HepG2 (cell line): ENCODE results near the gene EPHA4. TPM values are rescaled to one million over a fixed set of nuclear protein-coding genes. Genes with fewer than 3 reads are reported as not detected.

Experiments
- ATAC-seq: fragments of 200-7000 bp; cut with Tn5 transposase; 3 replicates; pipeline ENCODE4 v1.9.1; 2020; ENCODE audit warnings: mild to moderate bottlenecking, moderate library complexity
- BruUV-seq: library from RNA; stranded (reverse); fragments of 400-500 nt; replicated peaks from 2 replicates; lab custom pipeline; 2021; lab: Mats Ljungman, UMichigan
- CTCF ChIA-PET: fragments of 300-600 bp; formaldehyde crosslinking; extraction: SDS; loops from one replicate; lab custom pipeline; 2021; ENCODE audit warnings: low total read pairs, inconsistent platforms, low intra/inter-chr PET ratio; lab: Yijun Ruan, JAX
- POLR2A ChIA-PET: fragments of 350-600 bp; sonication (Branson Sonifier 250); formaldehyde crosslinking; loops from one replicate; lab custom pipeline; 2020; ENCODE audit warnings: antibody characterized with exemption, inconsistent platforms; lab: Yijun Ruan, JAX
- DNase-seq: peaks from one replicate; pipeline ENCODE4 v3.0.0-alpha.2; 2015; ENCODE audit warnings: low spot score
- FAIRE-seq: peaks from 3 replicates; lab custom pipeline; 2011; peaks lifted over from hg19 to GRCh38; lab: Jason Lieb, UNC
- H2AFZ ChIP-seq: one replicate; pipeline ENCODE4 v1.6.1; 2011; ENCODE audit warnings: low read length, inconsistent platforms
- H3K27ac ChIP-seq: fragments of 300-600 bp; 3 replicates; pipeline ENCODE4 v1.8.0; 2011; ENCODE audit warnings: mixed run types, mild to moderate bottlenecking, mixed read lengths, low read length, inconsistent platforms; ENCODE audit not compliant: insufficient read depth; ENCODE audit errors: extremely low read length
- H3K27me3 ChIP-seq, 2 experiments: fragments of 200-600 bp in 1 of 2; 2 replicates in 1 of 2; 3 replicates in 1 of 2; pipeline versions ENCODE4 v1.6.0 to v1.8.0; 2011; ENCODE audit warnings: low read length in 2 of 2, mild to moderate bottlenecking in 2 of 2, moderate library complexity in 2 of 2, inconsistent platforms in 1 of 2; ENCODE audit not compliant: insufficient read depth in 2 of 2, control insufficient read depth in 1 of 2
- H3K36me3 ChIP-seq, 2 experiments: fragments of 200-600 bp in 1 of 2; replicated peaks in 1 of 2; 2 replicates in 1 of 2; 3 replicates in 1 of 2; pipeline versions ENCODE4 v1.5.1 to v1.8.0; 2011; ENCODE audit warnings: low read length in 2 of 2, inconsistent platforms in 1 of 2; ENCODE audit not compliant: insufficient read depth in 2 of 2, control insufficient read depth in 1 of 2
- H3K4me1 ChIP-seq: 2 replicates; pipeline ENCODE4 v1.5.1; 2012; ENCODE audit warnings: low read length, inconsistent platforms; ENCODE audit not compliant: insufficient read depth
- H3K4me2 ChIP-seq: 2 replicates; pipeline ENCODE4 v1.6.0; 2011; ENCODE audit warnings: low read depth, low read length, inconsistent platforms
- H3K4me3 ChIP-seq, 3 experiments: fragments of 200-600 bp in 1 of 3; sonication (generic), shearing (Covaris generic) in 1 of 3; replicated peaks in 1 of 3; 2 replicates each; pipeline ENCODE4 v1.5.1; 2011 to 2016; ENCODE audit warnings: low read length in 3 of 3, inconsistent platforms in 2 of 3, low read depth in 2 of 3, mild to moderate bottlenecking in 2 of 3, control low read depth in 1 of 3, mixed read lengths in 1 of 3; ENCODE audit not compliant: insufficient read depth in 1 of 3
- H3K79me2 ChIP-seq: one replicate; pipeline ENCODE4 v1.6.1; 2011; ENCODE audit warnings: low read length, inconsistent platforms; ENCODE audit not compliant: insufficient read depth
- H3K9ac ChIP-seq: 2 replicates; pipeline ENCODE4 v1.6.0; 2011; ENCODE audit warnings: mild to moderate bottlenecking, low read depth, low read length, inconsistent platforms; ENCODE audit not compliant: insufficient read depth
- H3K9me3 ChIP-seq: 2 replicates; pipeline ENCODE4 v1.5.1; 2012; ENCODE audit warnings: mild to moderate bottlenecking, low read length
- H4K20me1 ChIP-seq: 2 replicates; pipeline ENCODE4 v1.6.0; 2011; ENCODE audit warnings: inconsistent platforms, mild to moderate bottlenecking, low read length, moderate library complexity; ENCODE audit not compliant: insufficient read depth
- FOXJ3 ChIP-seq: sonication (generic); formaldehyde crosslinking; IDR thresholded peaks from 2 replicates; pipeline ENCODE4 v1.4.0; 2020; ENCODE audit warnings: missing genetic modification reagents, mild to moderate bottlenecking, borderline replicate concordance
- JUND ChIP-seq: sonication (generic); formaldehyde crosslinking; IDR thresholded peaks from 2 replicates; pipeline ENCODE4 v1.8.0; 2022; ENCODE audit warnings: mild to moderate bottlenecking, missing genetic modification reagents
- KMT2A ChIP-seq: sonication (generic); formaldehyde crosslinking; IDR thresholded peaks from 2 replicates; pipeline ENCODE4 v1.4.0; 2020; ENCODE audit warnings: missing genetic modification reagents
- NR2F6 ChIP-seq, 2 experiments: IDR thresholded peaks; 2 replicates each; pipeline ENCODE4 v1.6.1; 2016; ENCODE audit warnings: antibody characterized with exemption in 1 of 2, mild to moderate bottlenecking in 1 of 2
- PLRG1 ChIP-seq: fragments of 450-650 bp; conservative IDR thresholded peaks from 2 replicates; pipeline ENCODE4 v1.6.1; 2016
- ZBTB37 ChIP-seq: sonication (generic); formaldehyde crosslinking; IDR thresholded peaks from 2 replicates; pipeline ENCODE4 v1.4.0; 2020; ENCODE audit warnings: mild to moderate bottlenecking, missing genetic modification reagents
- ZNF256 ChIP-seq: sonication (generic); formaldehyde crosslinking; conservative IDR thresholded peaks from 2 replicates; pipeline ENCODE4 v1.4.0; 2020; ENCODE audit warnings: missing genetic modification reagents
- ZNF296 ChIP-seq: sonication (generic); formaldehyde crosslinking; conservative IDR thresholded peaks from 2 replicates; pipeline ENCODE4 v1.5.0; 2020; ENCODE audit warnings: mild to moderate bottlenecking, missing genetic modification reagents
- WGBS: methylation state at CpG from one replicate; pipeline ENCODE4 v1.1.6; 2017; ENCODE audit warnings: low lambda C conversion rate; 5-methylcytosine and 5-hydroxymethylcytosine counted together
- in situ Hi-C: cut with HindIII; loops from 2 replicates; pipeline ENCODE4 v1.10.0; 2017; ENCODE audit warnings: low pct_unique_long_range_greater_than_20kb; ENCODE audit not compliant: extremely low pct_ligation_motif_present
- intact Hi-C: fragments of 100-400 bp; cut with micrococcal nuclease; formaldehyde crosslinking; loops from one replicate; pipeline ENCODE4 v1.10.0; 2022; ENCODE audit not compliant: unreplicated experiment
- polyA plus RNA-seq, 8 experiments: library from polyadenylated mRNA; depleted of rRNA in 3 of 8; stranded (reverse) in 7 of 8; unstranded in 1 of 8; fragments of >200 nt; fragmentation: Illumina TruSeq in 4 of 8; extraction: Trizol in 4 of 8; gene quantifications; 2 replicates each; pipeline versions ENCODE4 v1.2.1 to v1.2.3, GENCODE V29; 2011 to 2016; ENCODE audit warnings: low read depth in 4 of 8, missing spikeins in 1 of 8, mixed read lengths in 1 of 8; ENCODE audit not compliant: insufficient read depth in 1 of 8
- total RNA-seq, 5 experiments: library from RNA; depleted of rRNA; stranded (reverse); fragments of >200 nt; fragmentation: Illumina TruSeq; extraction: Trizol; gene quantifications; 2 replicates each; pipeline ENCODE4 v1.2.3, GENCODE V29; 2016; ENCODE audit warnings: low read depth in 1 of 5

Gene EPHA4
- total and polyA plus RNA-seq, 2 of the 13 experiments (the other 11 are each of a cell fraction or from before 2014, with no cell fraction given): not detected

DNA sequence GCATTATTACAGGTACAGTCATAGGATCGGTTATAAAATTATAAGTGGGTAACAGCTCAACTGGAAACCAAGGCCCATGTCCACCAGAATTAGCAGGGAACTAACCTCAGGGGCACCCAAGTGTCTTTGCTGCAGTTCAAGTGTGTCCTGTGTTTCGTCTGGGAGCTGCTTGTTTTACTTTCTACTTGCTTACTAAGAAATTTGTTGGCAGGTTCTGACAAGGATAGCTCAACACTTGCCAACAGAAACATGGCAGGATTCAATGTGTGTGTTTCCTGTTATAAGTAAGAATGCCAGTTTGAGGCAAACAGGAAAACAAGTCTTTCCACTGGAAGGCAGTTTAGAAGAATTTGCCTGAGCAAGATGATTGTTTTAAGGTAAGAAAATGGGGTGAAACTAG lies 104.5 kb downstream of the EPHA4 start:
- no peak for TF ChIP-seq ZNF256 (CRISPR knock-in tag)
- no peak for TF ChIP-seq JUND (CRISPR knock-in tag)
- no peak for TF ChIP-seq PLRG1
- TF ChIP-seq NR2F6 (IDR thresholded peaks at IDR 0.05): no peak
- no peak for TF ChIP-seq NR2F6 (CRISPR knock-in tag; IDR thresholded peaks at IDR 0.05)
- no peak for TF ChIP-seq FOXJ3 (CRISPR knock-in tag)
- TF ChIP-seq ZBTB37 (CRISPR knock-in tag): no peak
- no peak for TF ChIP-seq ZNF296 (CRISPR knock-in tag)
- TF ChIP-seq, all 625 proteins: peak for 0
- ATAC-seq (no peak), FAIRE-seq (no peak), DNase-seq (no peak)
- no peaks in the 10 kb centered on the region for H3K27me3 ChIP-seq
- H3K9me3 ChIP-seq: no peaks in the 10 kb centered on the region
- no peak overlapping the region for H2AFZ ChIP-seq
- intact Hi-C loops (no loop called here), in situ Hi-C loops (no loop called here)
- no peaks in the 10 kb centered on the region for H4K20me1 ChIP-seq
- H3K36me3 ChIP-seq: no peaks in the 10 kb centered on the region
- no peaks in the 10 kb centered on the region for H3K79me2 ChIP-seq
- 0% methylated on average over 2 of the region's 2 CpGs for WGBS
- H3K4me1 ChIP-seq: no peaks in the 10 kb centered on the region
- CTCF ChIA-PET: no interaction called here
- no peak overlapping the region for H3K4me3 ChIP-seq
- BruUV-seq: no TSS peak
- H3K27ac ChIP-seq: no peak overlapping the region
- no peak overlapping the region for H3K9ac ChIP-seq
- no peak overlapping the region for H3K4me2 ChIP-seq
- POLR2A ChIA-PET: no interaction called here

DNA sequence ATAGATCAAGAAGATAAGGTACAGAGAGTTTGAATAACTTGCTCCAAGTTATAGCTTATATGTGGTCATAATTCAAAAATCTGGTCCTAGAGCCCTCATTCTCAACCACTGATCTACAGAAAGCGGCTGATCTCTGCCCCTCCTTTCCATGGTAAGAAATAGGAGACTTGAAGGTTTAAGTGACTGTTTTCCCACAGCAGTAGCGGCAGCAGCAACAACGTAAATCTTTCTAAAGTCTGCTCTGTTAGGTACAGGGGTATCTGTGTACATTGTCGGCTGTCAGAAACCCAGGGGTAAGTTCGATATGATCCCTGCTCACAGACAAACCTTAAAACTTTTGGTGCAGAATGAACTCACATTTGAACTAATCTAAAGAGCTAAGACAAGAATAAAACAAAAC lies 105.4 kb downstream of the EPHA4 start:
- BruUV-seq: no TSS peak
- FAIRE-seq (no peak), DNase-seq (no peak), ATAC-seq (no peak)
- Histone ChIP-seq H3K9ac (no peak overlapping the region), H3K36me3 (no peaks in the 10 kb centered on the region), H3K4me2 (no peak overlapping the region), H3K4me3 (no peak overlapping the region), H3K9me3 (no peaks in the 10 kb centered on the region), H3K4me1 (no peaks in the 10 kb centered on the region), H2AFZ (no peak overlapping the region), H3K27me3 (no peaks in the 10 kb centered on the region), H3K79me2 (no peaks in the 10 kb centered on the region), H3K27ac (no peak overlapping the region), H4K20me1 (no peaks in the 10 kb centered on the region)
- in situ Hi-C loops: no loop called here
- ChIA-PET CTCF (no interaction called here), POLR2A (no interaction called here)
- TF ChIP-seq KMT2A (CRISPR knock-in tag): no peak
- intact Hi-C loops: no loop called here
- whole genome bisulfite sequencing: 3% methylated on average over 5 of the region's 5 CpGs
